GM18867 (cell line): ENCODE measurements around the gene FYCO1.

Experiments
- ATAC-seq: cut with Tn5 transposase; IDR thresholded peaks from one replicate; pipeline ENCODE4 v1.9.1; 2021; ENCODE audit warnings: mild to moderate bottlenecking, moderate library complexity; ENCODE audit not compliant: unreplicated experiment

FYCO1 gene

DNA sequence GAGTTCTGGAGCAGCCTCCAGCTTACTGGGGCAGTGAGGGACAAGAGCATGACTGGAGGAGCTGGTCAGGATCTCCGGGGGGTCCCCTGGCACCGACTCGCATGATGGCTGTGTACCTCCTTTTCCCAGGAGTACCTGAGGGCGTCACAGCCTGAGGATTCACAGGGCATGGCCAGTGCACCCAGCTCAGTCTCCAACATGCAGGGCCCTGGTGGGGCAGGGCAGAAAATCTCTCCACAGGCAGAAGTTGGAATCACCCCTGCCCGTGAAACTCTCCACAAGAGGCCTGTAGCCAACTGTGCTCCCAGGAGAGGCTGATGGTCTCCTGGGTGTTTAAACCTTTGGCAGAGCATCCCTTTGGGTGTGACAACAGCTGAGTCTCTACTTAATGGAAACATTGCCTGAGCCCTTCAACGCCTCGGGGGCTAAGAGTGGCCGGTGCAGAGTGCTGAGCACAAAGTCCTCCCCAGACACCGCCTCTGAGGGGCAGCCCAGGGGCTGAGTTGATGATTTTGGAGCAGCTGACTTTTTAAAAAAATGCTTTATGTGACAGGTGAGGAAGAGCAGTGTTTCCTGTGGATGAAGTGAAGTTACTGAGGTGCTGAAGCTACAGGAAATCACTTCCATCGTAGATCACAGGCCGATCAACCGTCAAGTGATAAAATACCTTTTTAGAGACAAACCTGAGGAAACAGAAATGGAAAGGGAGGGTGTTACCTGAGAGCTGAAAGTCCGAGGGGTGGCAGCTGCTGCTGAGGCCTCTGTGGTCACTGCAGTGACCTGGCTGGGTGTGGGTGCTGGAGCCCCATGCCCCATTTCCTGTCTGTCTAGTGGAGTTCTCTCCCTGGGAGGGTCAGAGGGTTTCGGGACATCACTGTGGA is 74.2 kb downstream of the FYCO1 start:
- ATAC-seq, result no peak

DNA sequence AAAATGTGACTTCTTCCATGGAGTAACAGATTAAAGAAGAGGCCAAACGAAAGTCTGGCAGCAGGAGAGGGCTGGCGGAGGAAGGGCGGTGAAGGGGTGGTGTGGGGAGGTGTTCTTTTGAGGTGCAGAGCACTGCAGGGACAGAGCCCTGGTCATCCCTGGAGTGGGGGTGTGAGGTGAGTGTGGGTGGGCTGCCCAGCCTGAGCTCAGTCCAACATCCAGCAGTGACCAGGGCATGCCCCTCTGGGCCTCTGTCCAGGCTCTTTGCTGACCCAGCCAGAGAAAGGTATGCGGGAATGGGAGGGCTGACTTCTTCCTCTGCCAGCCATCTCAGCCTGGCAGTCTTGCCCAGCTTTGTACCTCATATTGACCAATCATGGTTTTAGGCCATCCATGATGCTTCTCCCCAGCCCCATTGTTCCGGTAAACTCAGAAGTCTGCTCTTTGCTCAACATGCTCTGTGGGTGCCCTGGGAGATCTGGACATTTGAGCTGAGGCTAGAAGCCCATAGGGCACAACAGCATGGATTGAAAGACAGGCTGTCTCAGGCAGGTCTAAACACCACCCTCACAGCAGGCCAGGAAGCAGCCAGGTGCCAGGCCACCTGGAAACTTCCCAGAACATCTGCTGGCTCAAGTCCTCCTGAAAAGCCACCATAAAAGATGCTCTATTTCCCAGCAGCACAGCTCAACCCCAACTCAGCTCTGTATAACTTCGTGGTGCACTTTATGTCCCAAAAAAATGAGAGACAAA is 78.3 kb downstream of the FYCO1 start:
- no peak for ATAC-seq

DNA sequence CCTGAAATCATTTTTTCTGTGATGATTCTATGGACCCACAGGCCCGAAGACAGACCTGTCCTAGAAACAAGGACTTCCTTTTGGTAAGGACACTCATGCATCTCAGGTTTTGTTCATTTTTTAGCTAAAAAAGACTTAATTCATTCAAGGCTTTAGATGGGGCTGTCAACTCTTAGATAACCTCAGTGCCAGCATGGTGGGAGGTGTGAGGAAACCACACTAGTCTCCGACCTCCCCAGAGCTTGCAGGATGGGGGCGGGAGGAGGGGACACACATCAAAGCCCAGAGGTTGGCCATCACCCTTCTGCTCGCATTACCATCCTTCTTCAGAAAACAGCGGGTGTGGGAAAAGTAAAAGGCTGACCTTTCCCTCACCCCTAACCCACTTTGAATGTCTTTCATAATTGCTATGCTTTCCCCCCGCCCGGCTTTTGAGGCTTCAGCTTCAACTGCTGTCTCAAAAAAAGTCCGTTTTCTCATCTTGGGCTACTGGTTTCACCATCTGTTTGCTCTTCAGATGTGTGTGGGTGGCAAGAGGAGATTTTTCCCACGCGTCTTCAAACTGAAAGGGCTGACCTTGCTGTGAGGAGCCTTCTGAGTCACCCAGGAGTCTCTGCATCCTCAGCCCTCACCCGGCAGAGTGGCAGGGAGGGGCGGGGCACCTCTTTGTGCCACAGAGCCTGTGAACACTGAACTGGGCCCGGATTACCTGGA is 79.9 kb downstream of the FYCO1 start:
- ATAC-seq, result peak; percentile 92

DNA sequence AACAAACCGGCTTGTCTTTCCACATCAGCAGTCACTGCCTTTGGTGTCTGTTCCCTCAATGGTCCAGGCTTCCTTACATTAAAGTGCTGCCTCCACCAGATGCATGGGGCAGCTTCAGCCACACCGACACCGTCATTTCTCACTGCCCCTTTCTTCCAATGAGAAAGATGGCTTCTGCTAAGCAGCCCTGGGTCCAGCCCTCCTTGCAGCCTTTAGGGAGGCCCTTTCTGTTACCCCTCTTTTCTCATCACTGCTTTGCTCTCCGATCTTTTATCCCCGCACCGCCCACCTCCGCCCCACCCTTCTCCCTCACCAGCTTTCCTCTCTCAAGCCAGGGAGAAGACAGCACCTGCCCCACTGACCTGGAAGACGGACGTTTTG is 80.6 kb downstream of the FYCO1 start:
- no peak for ATAC-seq

DNA sequence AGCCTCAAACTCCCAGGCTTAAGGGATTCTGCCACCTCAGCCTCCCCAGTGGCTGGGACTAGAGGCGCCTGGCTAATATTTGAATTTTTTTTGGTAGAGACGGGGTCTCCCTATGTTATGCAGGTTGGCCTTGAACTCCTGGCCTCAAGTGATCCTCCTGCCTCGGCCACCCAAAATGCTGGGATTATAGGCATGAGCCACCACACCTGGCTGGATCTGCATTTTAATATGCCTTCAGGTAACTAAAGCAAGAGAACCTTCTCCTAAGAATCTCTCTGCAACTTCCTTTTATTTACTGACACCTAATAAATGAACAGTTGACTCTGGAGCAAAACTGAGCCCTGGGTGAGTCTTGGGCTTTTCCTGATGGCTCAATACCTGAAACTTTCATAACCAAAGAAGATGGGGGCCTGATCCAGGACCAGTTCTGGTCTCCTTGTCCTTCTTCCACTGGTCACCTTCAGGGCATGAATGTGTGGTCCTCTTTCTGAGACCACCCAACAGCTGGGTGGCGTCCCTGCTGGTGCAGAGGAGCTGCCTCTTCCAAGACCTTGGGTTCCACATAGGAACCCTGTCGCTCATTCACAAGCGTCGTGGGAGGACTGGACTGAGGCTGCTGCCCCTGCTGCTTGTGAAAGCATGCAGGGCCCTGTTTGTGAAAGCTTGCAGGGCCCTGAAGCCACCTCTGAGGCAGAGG is 81.1 kb downstream of the FYCO1 start:
- no peak for ATAC-seq

- no peak for ATAC-seq
Observed at GRCh38 chr3:45912435-45912834, 83.2 kb downstream of the FYCO1 start.

DNA sequence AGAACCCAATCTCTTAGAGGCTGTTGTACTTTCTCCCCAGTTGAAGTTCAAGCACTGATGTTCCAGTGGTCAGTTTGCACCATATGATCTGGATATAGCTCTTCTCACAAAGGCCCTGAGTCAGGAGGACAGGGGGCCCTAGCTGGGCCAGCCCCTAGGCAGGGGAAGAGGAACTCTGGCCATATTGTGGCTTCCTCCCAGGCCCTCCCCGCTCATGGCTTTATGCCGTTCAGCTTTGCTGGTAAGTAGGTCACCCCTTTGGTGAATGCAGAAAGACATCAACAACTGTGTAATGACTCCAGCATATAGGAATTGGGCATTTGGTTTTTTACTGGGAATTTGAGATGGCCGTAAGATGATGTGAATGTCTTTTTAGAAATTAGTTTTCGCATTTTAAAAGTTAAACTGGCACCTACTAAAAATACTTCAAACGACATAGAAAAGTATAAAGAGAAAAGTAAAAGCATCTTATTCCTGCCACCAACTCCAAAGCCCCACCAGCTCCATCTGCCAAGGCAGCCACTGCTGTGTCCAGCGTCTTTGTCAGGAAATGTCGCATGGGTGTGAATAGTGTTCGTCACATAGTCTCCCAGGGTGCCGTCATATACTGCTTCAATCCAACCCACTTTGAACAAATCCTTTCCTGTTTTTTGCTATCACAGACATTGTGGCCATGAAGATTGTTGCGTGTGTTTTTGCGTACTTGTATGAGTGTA is 84.0 kb downstream of the FYCO1 start:
- ATAC-seq, result no peak

GRCh38 chr3:45910892-45911291 is 84.7 kb downstream of the FYCO1 start:
- ATAC-seq, result no peak

GRCh38 chr3:45909542-45909941 is 86.1 kb downstream of the FYCO1 start:
- ATAC-seq, result no peak

DNA sequence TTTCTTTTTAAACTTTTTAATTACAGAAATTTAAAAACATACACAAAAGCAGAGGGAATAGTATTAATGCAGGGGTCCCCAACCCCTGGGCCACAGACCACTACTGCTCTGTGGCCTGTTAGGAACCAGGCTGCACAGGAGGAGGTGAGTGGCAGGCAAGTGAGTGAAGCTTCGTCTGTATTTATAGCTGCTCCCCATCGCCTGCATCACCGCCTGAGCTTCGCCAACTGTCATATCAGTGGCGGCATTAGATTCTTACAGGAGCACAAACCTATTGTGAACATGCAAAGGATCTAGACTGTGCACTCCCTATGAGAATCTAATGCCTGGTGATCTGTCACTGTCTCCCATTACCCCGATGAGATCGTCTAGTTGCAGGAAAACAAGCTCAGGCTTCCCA is 86.9 kb downstream of the FYCO1 start:
- no peak for ATAC-seq

GRCh38 chr3:45907769-45908705 is 87.6 kb downstream of the FYCO1 start:
- no peak for ATAC-seq

DNA sequence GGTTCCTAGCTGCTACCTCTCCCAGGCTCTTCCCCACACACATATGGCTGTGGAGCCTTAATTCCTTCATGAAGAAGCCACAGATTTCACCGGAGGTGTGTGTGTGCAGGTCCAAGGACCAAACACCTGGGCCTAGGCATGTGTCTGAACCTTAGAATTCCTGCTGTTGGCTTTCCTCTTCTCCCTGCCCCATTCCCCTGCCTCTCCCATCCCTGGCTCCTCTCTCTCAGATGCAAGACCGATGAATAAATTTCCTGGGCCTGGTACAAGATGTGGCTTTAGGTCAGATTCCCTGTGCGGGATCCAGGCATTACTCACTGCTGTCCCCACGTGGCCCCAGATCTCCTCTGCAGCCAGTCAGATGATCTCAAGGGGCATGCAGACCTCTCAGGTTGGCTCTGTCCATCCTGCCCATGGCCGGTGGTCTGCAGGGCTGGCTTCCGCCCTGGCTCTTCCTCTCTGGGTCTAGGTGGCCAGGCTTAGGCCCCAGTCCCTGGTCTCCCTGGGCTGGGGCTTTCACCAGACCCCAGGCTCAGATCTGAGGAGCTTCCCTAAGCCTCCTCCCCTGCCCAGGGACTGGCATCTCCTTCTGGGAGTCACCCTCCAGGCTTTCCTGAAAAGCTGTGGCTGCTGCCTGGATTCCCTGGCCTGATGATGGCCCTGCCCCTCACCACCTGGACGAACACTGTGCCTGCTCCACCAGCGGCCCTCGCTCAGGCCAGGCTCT is 88.8 kb downstream of the FYCO1 start:
- ATAC-seq, result no peak

GRCh38 chr3:45905755-45906154 is 89.9 kb downstream of the FYCO1 start:
- no peak for ATAC-seq

DNA sequence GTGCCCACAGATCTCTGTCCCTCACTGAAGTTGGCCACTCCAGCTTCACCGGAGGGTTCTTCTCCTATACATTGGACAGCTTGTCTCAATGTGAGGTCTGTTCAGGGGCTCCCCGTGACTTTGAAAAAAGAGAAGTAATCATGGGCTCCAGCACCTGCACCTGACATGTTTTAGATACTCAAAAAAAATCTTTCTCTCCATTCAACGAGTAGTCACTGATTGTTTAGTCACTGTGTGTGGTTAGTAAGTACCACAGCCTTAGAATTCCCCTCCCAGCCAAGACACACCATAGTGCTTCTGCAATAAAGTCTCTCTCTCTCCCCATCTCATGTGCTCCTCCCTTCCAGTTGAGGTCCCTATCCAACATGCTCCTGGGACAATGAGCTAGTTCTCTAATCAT is 90.7 kb downstream of the FYCO1 start:
- no peak for ATAC-seq

DNA sequence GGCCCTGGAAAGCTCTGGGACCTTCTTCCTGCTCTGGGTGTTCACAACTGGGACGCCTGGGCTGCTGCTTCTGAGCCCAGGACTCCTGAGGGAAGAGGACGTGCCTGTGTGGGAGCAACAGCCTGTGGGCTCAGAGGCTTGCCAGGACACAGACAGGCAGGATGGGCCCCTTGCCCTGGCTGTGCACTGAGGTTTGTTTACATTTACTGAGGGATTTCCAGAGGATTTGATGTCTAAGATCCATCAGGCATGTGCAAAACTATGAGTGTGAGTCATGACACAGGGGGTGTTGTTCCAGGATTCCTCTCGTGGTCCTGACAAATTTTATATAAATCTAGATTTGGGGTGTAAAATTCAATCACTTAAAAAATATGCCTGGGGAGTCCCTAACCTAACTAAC is 98.7 kb downstream of the FYCO1 start:
- no peak for ATAC-seq

DNA sequence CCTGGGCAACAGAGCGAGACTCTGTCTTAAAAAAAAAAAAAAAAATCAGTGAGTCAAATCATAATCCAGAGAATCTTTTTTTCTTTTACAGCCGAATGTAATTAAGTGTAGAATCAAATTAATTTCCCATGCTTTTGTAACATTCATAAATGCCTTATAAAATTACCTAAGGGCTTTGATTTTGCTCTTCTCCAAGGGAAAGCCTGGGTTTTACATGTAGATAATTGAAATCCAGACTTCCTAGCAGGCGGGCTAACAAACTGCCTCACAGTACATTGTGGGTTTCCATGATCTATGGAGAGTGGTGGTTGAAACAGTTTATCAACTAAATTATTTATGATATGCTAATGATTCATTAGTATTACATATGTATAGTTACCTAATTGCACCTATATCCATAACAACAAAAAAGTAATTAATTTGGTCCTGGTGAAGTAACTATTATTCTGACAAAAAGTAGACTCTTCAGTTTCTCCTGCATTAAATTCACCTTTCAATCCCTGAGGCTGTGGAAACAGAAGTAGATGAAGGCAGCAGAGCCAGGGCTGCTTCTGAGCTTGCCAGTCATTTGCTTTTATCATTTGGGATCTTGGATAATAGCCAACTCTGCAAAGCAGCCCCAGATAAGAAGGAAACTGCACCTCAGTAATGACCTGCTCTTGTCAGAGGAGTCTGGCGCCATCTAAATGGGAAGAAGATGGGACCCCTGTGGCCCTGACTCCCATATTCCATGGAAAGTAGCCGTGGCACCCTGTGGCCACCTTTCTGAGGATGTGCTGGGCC is 99.7 kb downstream of the FYCO1 start:
- ATAC-seq, result no peak

DNA sequence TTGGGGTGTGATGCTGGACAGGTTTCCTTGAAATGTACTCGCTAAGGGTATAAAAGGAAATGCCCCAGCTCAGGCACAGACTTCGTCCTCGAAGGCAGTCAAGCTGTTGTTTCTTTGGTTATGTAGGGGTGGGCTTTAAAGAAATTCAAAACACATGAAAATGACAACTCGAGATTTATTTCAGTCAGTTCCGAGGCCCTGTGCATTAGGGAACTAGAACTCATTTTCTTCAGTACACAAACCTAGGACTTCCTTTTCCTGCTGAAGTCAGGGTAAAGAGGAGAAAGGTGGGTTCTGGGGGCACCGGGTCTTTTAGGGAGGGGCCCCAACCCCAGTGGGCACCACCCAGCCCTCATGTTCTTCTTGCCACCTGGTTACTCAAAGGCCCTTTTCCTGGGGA is 101.6 kb downstream of the FYCO1 start:
- no peak for ATAC-seq

GRCh38 chr3:45892161-45892560 is 103.5 kb downstream of the FYCO1 start:
- no peak for ATAC-seq
